Measurements from ENCODE around the gene ZNFX1.
"Not testable (repeated sequence)": the region's sequence is repeated elsewhere in the genome, so short reads cannot be mapped to it uniquely, and the experiment has no call there.

ZNFX1 gene

DNA sequence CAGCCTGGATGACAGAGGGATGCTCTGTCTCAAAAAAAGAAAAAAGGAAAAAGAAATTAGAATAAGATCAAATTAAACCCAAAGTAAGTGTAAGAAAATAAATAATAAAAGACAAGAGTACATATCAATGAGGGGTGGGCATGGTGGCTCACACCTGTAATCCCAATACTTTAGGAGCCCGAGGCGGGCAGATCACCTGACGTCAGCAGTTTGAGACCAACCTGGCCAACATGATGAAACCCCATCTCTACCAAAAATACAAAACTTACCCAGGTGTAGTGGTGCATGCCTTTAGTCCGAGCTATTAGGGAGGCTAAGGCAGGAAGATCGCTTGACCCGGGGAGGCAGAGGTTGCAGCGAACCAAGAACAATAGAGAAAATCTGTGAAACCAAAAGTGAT, 74.8 kb downstream of the ZNFX1 start:
- DNase-seq: no peak

DNA sequence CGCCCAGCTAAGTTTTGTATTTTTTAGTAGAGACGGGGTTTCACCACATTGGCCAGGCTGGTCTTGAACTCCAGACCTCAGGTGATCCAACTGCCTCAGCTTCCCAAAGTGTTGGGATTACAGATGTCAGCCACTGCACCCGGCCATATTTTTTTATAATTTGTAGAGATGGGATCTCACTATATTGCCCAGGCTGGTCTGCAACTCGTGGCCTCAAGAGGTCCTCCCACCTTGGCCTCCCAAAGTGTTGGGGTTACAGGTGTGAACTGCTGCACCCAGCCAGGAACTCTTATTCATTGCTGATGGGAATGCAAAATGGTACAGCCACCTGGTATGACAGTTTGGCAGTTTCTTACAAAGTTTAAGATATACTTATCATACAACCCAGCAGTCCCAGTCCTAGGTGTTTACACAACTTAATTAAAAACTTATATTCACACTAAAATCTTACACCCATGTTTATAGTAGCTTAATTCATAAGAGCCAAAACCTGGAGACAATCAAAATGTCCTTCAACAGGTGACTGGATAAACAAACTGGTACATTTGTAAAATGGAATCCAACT, 78.0 kb downstream of the ZNFX1 start:
- no peak for DNase-seq

DNA sequence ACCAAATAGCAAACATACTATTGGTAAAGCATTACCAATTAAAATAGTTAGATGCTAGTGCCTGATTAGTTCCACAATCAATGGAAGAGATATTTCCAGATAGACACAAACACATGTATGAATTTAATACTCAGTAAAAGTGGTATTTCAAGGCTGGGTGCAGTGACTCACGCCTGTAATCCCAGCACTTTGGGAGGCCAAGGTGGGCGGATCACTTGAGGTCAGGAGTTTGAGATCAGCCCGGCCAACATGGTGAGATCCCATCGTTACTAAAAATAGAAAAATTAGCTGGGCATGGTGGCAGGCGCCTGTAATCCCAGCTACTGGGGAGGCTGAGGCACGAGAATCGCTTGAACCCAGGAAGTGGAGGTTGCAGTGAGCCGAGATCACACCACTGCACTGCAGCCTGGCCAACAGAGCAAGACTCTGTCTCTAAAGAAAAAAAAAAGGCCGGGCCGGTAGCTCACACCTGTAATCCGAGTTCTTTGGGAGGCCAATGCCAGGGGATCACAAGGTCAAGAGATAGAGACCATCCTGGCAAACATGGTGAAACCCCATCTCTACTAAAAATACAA, 84.8 kb downstream of the ZNFX1 start:
- not testable (repeated sequence) for DNase-seq

All from SHP77 (cell line).